Activated naive CD8-positive, alpha-beta T cell treated with anti-CD3 and anti-CD28 coated beads, Interleukin-2, amount 50 U/mL, for 16 hours (primary cell): Measurements from ENCODE around the gene CDK17.

ENCODE experiments used
- DNase-seq: peaks from one replicate; pipeline ENCODE4 v3.0.0-alpha.2; 2020; ENCODE audit warnings: low read depth, low spot score

Gene CDK17

GRCh38 chr12:96263449-96263902 is 136.8 kb downstream of the CDK17 start:
- no peak for DNase-seq

GRCh38 chr12:96261557-96261956 is 138.7 kb downstream of the CDK17 start:
- DNase-seq = no peak

GRCh38 chr12:96260644-96261043 is 139.6 kb downstream of the CDK17 start:
- DNase-seq = no peak

GRCh38 chr12:96260231-96260630 is 140.0 kb downstream of the CDK17 start:
- no peak for DNase-seq

GRCh38 chr12:96258104-96258961 is 141.9 kb downstream of the CDK17 start:
- no peak for DNase-seq

GRCh38 chr12:96257550-96258103 is 142.6 kb downstream of the CDK17 start:
- DNase-seq = no peak

- DNase-seq = no peak
Measured at GRCh38 chr12:96256672-96257361, 143.4 kb downstream of the CDK17 start.

- no peak for DNase-seq
Measured at GRCh38 chr12:96255077-96255476, 145.2 kb downstream of the CDK17 start.

GRCh38 chr12:96250119-96250685 is 150.0 kb downstream of the CDK17 start:
- DNase-seq = no peak

GRCh38 chr12:96249196-96250118 is 150.8 kb downstream of the CDK17 start:
- DNase-seq = no peak

- no peak for DNase-seq
Measured at GRCh38 chr12:96248136-96248931, 151.9 kb downstream of the CDK17 start.

GRCh38 chr12:96247563-96247962 is 152.7 kb downstream of the CDK17 start:
- DNase-seq = no peak

GRCh38 chr12:96246926-96247505 is 153.2 kb downstream of the CDK17 start:
- DNase-seq = no peak

GRCh38 chr12:96244826-96245225 is 155.4 kb downstream of the CDK17 start:
- DNase-seq = no peak

GRCh38 chr12:96242597-96242996 is 157.6 kb downstream of the CDK17 start:
- no peak for DNase-seq

- no peak for DNase-seq
Measured at GRCh38 chr12:96241846-96242256, 158.4 kb downstream of the CDK17 start.

- DNase-seq = no peak
Measured at GRCh38 chr12:96241431-96241830, 158.8 kb downstream of the CDK17 start.

- DNase-seq = no peak
Measured at GRCh38 chr12:96240656-96241055, 159.6 kb downstream of the CDK17 start.

GRCh38 chr12:96239711-96240635 is 160.3 kb downstream of the CDK17 start:
- DNase-seq = no peak
